HepG2 (cell line): ENCODE results near the gene GDAP1L1. TPM values are rescaled to one million over a fixed set of nuclear protein-coding genes. Genes with fewer than 3 reads are reported as not detected.
A peak's percentile ranks its signal among the peaks of the same experiment; 100 is the strongest.

ENCODE experiments used
- AKAP8 ChIP-seq: sonication (generic); formaldehyde crosslinking; IDR thresholded peaks from 2 replicates; pipeline ENCODE4 v1.5.1; 2020; ENCODE audit warnings: mild to moderate bottlenecking, missing genetic modification reagents
- ARID2 ChIP-seq: sonication (generic); formaldehyde crosslinking; IDR thresholded peaks from 2 replicates; pipeline ENCODE4 v1.8.1; 2022; ENCODE audit warnings: mild to moderate bottlenecking, missing genetic modification reagents, borderline replicate concordance
- CSRNP1 ChIP-seq: sonication (generic); formaldehyde crosslinking; IDR thresholded peaks from 2 replicates; pipeline ENCODE4 v1.8.1; 2023; ENCODE audit warnings: mild to moderate bottlenecking, missing genetic modification reagents
- DNMT1 ChIP-seq: sonication (generic); formaldehyde crosslinking; IDR thresholded peaks from 2 replicates; pipeline ENCODE4 v1.5.1; 2020; ENCODE audit warnings: mild to moderate bottlenecking, missing genetic modification reagents
- EED ChIP-seq: sonication (generic); formaldehyde crosslinking; IDR thresholded peaks from 2 replicates; pipeline ENCODE4 v1.5.0; 2020; ENCODE audit warnings: mild to moderate bottlenecking, missing genetic modification reagents
- GPN1 ChIP-seq: sonication (generic); formaldehyde crosslinking; IDR thresholded peaks from 2 replicates; pipeline ENCODE4 v1.5.1; 2020; ENCODE audit warnings: missing genetic modification reagents, borderline replicate concordance
- HMGXB4 ChIP-seq, 2 experiments: sonication (generic) in 1 of 2; formaldehyde crosslinking in 1 of 2; IDR thresholded peaks; 2 replicates each; pipeline versions ENCODE4 v1.4.0 to v1.6.1; 2018 to 2020; ENCODE audit warnings: missing genetic modification reagents in 2 of 2, borderline replicate concordance in 1 of 2, low read depth in 1 of 2, mild to moderate bottlenecking in 1 of 2, missing biosample characterization in 1 of 2
- KLF16 ChIP-seq, 2 experiments: sonication (generic) in 1 of 2; formaldehyde crosslinking in 1 of 2; IDR thresholded peaks; 2 replicates each; pipeline versions ENCODE4 v1.6.1 to v1.8.0; 2016 to 2023; ENCODE audit warnings: missing genetic modification reagents in 2 of 2, missing compliant biosample characterization in 1 of 2
- KLF9 ChIP-seq: IDR thresholded peaks from 2 replicates; pipeline ENCODE4 v1.6.1; 2016; ENCODE audit warnings: low read depth
- MBNL3 ChIP-seq: fragments of 250-450 bp; sonication (Bioruptor Pico); conservative IDR thresholded peaks from 2 replicates; pipeline ENCODE4 v1.8.0; 2022; ENCODE audit warnings: mild to moderate bottlenecking, inconsistent platforms
- MXI1 ChIP-seq: IDR thresholded peaks from 3 replicates; pipeline ENCODE4 v1.6.1; 2012; ENCODE audit warnings: low read depth, low read length, inconsistent platforms, borderline replicate concordance
- PBX3 ChIP-seq: sonication (generic); formaldehyde crosslinking; IDR thresholded peaks from 2 replicates; pipeline ENCODE4 v1.8.1; 2023; ENCODE audit warnings: missing genetic modification reagents, inconsistent platforms, borderline replicate concordance
- PLSCR1 ChIP-seq: sonication (generic); formaldehyde crosslinking; IDR thresholded peaks from 2 replicates; pipeline ENCODE4 v1.5.0; 2020; ENCODE audit warnings: missing genetic modification reagents, mild to moderate bottlenecking, borderline replicate concordance
- SIN3A ChIP-seq: IDR thresholded peaks from 2 replicates; pipeline ENCODE4 v1.6.1; 2011; ENCODE audit warnings: low read depth, mild to moderate bottlenecking, control low read depth, low read length, borderline replicate concordance
- SMAD3 ChIP-seq: sonication (generic); formaldehyde crosslinking; IDR thresholded peaks from 2 replicates; pipeline ENCODE4 v1.4.0; 2020; ENCODE audit warnings: missing genetic modification reagents
- SNAPC2 ChIP-seq: sonication (generic); formaldehyde crosslinking; IDR thresholded peaks from 2 replicates; pipeline ENCODE4 v1.8.1; 2022; ENCODE audit warnings: mild to moderate bottlenecking, missing genetic modification reagents
- SRF ChIP-seq: IDR thresholded peaks from 2 replicates; pipeline ENCODE4 v1.6.1; 2011; ENCODE audit warnings: mild to moderate bottlenecking, low read depth, low read length, moderate library complexity
- THYN1 ChIP-seq: sonication (generic); formaldehyde crosslinking; IDR thresholded peaks from 2 replicates; pipeline ENCODE4 v1.8.1; 2023; ENCODE audit warnings: low read depth, mild to moderate bottlenecking, moderate library complexity, missing genetic modification reagents, borderline replicate concordance
- ZNF12 ChIP-seq: sonication (generic); formaldehyde crosslinking; IDR thresholded peaks from 2 replicates; pipeline ENCODE4 v1.5.0; 2020; ENCODE audit warnings: missing genetic modification reagents
- ZNF207 ChIP-seq: fragments of 450-650 bp; IDR thresholded peaks from 2 replicates; pipeline ENCODE4 v1.6.1; 2016; ENCODE audit warnings: antibody characterized with exemption, borderline replicate concordance
- ZNF343 ChIP-seq: sonication (generic); formaldehyde crosslinking; IDR thresholded peaks from 2 replicates; pipeline ENCODE4 v1.4.0; 2020; ENCODE audit warnings: mild to moderate bottlenecking, missing genetic modification reagents
- ZNF878 ChIP-seq: sonication (generic); formaldehyde crosslinking; IDR thresholded peaks from 2 replicates; pipeline ENCODE4 v1.8.1; 2023; ENCODE audit warnings: mild to moderate bottlenecking, missing genetic modification reagents, moderate library complexity
- polyA plus RNA-seq, 8 experiments: library from polyadenylated mRNA; depleted of rRNA in 3 of 8; stranded (reverse) in 7 of 8; unstranded in 1 of 8; fragments of >200 nt; fragmentation: Illumina TruSeq in 4 of 8; extraction: Trizol in 4 of 8; gene quantifications; 2 replicates each; pipeline versions ENCODE4 v1.2.1 to v1.2.3, GENCODE V29; 2011 to 2016; ENCODE audit warnings: low read depth in 4 of 8, missing spikeins in 1 of 8, mixed read lengths in 1 of 8; ENCODE audit not compliant: insufficient read depth in 1 of 8
- total RNA-seq, 5 experiments: library from RNA; depleted of rRNA; stranded (reverse); fragments of >200 nt; fragmentation: Illumina TruSeq; extraction: Trizol; gene quantifications; 2 replicates each; pipeline ENCODE4 v1.2.3, GENCODE V29; 2016; ENCODE audit warnings: low read depth in 1 of 5

GDAP1L1 gene
- total and polyA plus RNA-seq, 2 of the 13 experiments (the other 11 are each of a cell fraction or from before 2014, with no cell fraction given) = 0.04 TPM; not detected in 1

- TF ChIP-seq PLSCR1 (CRISPR knock-in tag) (no peak), MBNL3 (CRISPR knock-in tag) (no peak), EED (CRISPR knock-in tag) (no peak), SMAD3 (CRISPR knock-in tag) (peak; percentile 87; the same call in 1 of the 2 replicates), GPN1 (no peak), AKAP8 (CRISPR knock-in tag) (no peak), ZNF878 (CRISPR knock-in tag) (no peak), PBX3 (CRISPR knock-in tag) (0 out of 2 replicates have a peak, but pooled peaks have one; percentile 19), SIN3A (no peak), KLF16 (CRISPR knock-in tag; IDR thresholded peaks at IDR 0.05) (peak in 1 of 2 experiments; percentile 88; a peak in 2 of 4 replicates), HMGXB4 (CRISPR knock-in tag; IDR thresholded peaks at IDR 0.05; ENCODE audit: borderline replicate concordance in 1 of 2, low read depth in 1 of 2) (peak; percentile 69 to 79; a peak in 3 of 4 replicates), SRF (no peak), ZNF12 (CRISPR knock-in tag) (no peak), ARID2 (CRISPR knock-in tag) (no peak), DNMT1 (no peak), KLF9 (CRISPR knock-in tag) (peak; percentile 69; the same call in 1 of the 2 replicates), ZNF207 (no peak), MXI1 (peak; percentile 64; the same call in 1 of the 3 replicates), ZNF343 (CRISPR knock-in tag) (peak; percentile 80; the same call in 1 of the 2 replicates), THYN1 (CRISPR knock-in tag) (no peak), CSRNP1 (CRISPR knock-in tag) (0 out of 2 replicates have a peak, but pooled peaks have one; percentile 16), SNAPC2 (CRISPR knock-in tag) (peak; percentile 76; the same call in 1 of the 2 replicates)
Observed at GRCh38 chr20:44302026-44302669, 55.0 kb downstream of the GDAP1L1 start (continued).
